Daoy (cell line): ENCODE results near the gene RYR2. TPM values are rescaled to one million over a fixed set of nuclear protein-coding genes. Genes with fewer than 3 reads are reported as not detected.

Experiments used
- DNase-seq: peaks from one replicate; pipeline ENCODE4 v3.0.0-alpha.2; 2015; ENCODE audit warnings: low read depth
- total RNA-seq: library from RNA; depleted of rRNA; stranded (reverse); fragments of >200 nt; shearing (Covaris generic); gene quantifications from 2 replicates; pipeline ENCODE4 v1.2.3, GENCODE V29; 2014

The RYR2 gene
- total RNA-seq, 1 experiment from 2014 or later = 1.1 TPM

DNA sequence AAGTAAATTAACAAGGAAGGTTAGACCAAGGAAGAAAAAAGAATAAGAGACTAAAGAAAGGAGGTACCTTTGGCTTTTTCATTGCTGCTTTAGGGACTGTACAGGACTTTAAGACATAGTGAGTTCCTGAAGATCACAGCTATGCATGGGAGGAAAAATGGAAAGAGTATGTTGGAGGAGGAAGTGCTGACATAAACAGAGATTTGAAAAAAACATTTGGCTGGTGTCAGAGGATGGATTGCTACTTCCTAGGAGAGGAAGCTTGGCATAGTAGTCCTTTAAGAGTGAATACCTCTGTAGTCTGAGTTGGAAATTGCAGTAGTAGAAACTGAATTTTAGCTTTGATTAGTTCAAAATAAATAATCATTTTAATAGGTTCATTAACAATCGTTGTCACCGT, 398.4 kb downstream of the RYR2 start:
- DNase-seq = no peak

DNA sequence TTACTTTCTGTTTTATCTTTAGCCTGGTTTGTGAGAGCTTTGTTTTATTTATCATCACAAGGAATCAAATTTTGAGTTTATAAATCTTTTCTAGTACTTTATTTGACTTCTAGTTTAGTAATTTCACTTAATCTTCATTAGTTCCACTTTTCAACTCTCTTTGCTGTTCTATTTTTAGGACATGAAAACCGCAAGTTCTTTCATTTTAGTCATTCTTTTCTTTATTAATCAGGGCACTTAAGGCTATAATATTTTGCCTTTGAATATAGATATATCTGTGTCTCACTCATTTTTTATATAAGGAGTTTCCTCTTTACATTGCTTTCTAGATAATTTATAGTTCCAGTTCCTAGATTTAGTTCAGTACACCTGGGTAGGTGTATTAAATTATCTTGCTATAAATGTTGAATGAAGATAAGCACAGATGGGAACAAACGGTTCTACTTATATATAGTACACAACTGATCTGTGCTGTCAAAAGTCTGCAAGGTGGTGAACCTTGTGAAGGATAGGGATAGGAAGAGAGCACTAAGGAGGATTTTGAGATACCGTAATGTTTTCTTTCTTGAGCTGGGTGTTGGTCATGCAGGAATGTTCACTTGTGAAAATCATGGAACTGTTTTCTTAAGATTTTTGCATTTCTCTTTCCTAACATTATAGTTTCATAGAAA, 402.3 kb downstream of the RYR2 start:
- no peak for DNase-seq

DNA sequence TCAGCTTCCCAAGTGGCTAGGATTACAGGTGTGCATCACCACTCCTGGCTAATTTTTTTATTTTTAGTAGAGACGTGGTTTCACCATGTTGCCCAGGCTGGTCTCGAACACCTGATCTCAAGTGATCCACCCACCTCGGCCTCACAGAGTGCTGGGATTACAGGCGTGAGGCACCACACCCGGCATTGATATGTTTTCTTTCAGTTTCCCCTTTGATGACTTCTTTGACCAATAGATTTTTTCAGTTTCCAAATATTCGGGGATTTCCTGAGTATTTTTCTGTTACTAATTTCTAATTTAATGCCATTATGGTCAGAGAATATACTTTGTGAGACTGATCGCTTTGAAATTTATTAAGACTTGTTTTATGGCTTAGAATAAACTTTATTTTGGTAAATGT, 406.1 kb downstream of the RYR2 start:
- DNase-seq = no peak

DNA sequence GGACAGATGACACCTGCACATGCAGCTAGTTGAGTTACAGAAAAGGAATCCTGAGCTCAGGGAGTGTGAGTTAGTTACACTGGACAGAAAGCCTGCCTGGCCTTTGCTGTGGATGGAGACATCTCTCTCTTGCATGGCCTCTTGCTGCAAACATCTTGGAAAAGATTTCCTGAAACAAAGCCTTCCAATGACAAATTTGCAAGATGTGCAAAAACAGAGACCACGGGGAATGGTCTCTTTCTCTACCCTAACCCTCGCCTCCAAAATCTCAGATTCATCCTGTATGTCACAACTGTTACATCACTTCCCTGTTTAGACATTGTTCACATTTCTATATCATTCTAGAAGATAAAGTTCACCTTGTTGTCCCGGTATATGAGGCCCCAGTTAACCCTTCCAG, 415.6 kb downstream of the RYR2 start:
- DNase-seq = no peak

DNA sequence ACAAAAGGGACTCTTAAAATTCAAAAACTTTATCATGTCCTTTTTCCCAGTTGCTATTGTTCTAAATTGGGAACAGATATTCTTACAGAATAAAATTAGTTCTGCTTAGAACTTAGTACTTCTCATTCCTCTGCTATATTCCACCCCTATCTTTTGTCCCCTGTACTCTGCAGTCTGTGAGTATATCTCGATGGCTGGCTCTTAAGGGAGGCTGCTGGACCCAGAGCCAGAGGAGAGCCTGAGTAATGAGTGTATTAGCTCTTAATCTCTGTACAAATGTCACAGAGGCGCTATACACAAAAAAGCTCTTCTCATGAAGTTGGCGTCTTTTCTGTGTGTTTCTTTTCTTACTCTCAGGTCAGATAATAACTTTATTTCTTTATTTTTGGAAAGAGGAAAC, 425.3 kb downstream of the RYR2 start:
- no peak for DNase-seq

DNA sequence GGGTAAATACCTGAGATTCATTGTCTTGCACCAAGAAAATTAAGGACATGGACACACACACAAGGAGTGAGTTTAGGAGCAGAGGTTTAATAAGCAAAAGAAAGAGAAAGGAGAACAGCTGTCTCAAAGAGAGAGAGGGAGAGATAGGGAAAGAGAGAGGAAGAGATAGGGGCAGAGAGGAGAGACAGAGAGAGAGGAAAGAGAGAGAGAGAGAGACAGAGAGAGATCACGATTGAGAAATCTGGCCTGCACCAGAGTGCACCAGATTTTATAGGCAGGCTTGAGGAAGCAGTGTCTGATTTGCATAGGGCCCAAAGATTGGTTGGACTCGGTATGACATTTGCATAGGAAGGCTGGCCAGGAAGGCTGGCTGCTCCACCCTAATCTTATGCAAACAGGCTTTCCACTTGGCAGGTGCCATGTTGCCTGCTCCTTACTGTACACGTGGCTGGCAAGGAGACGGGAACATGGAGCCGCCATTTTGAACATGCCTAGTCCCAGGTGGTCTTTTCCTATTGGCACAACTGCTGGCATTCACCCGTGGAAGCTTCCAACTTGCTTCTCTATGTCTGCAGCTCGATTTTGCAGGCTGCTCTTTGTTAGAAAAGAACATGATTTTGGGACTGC, 428.8 kb downstream of the RYR2 start:
- peak; percentile 89 for DNase-seq

DNA sequence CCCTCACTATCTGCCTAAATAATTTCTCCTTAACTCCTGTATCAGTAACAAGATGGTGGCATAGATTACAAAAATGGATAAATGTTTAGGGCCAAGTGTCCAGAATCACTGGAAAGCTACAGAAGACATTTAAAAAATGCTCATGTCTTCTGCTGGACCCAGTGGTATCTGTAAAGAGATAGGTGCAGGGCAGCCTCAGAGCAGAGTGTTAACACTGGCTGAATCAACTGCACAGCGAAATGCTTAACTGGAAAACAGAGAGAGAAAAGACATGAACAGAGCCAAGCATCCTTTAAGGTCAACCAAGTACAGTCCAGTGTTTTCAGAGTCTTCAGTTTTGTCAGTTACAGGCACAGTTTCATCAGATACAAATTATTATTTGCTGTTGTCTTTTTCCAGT, 429.4 kb downstream of the RYR2 start:
- no peak for DNase-seq

DNA sequence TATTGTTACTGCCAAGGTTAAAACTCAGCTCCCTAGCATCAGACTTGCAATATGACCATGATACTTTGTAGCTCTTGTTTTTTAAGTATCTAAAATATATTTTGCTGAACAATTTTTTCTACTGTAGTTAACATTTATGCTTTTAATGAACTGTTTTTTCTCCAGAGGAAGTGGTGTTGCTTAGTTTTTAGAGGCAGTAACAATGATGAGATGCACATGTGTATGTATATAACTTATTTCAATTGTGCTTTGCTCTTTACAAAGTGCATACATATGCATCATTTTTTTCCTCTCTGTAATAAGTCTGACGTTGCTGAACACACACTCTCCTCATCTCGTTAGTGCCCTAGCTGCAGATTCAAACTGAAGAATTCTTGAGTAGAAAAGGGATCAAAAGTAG, 430.0 kb downstream of the RYR2 start:
- no peak for DNase-seq

DNA sequence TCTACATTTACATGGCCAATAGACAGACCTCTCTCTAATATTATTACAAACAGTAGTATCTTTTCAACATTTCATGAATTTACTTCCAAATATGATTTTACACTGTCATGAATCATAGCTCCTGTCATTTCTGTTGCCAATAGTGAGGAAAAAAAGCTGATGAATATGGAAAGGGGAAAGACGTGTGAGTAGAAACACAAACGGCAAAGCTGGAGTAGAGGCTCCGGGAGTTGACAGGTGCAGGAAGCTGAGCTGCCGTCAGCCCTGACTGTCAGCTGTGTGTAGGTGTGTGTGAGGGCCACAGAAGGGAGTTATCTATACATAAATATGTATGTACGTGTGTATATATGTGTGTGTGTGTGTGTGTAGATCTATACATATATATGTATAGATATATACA, 431.9 kb downstream of the RYR2 start:
- DNase-seq = no peak

DNA sequence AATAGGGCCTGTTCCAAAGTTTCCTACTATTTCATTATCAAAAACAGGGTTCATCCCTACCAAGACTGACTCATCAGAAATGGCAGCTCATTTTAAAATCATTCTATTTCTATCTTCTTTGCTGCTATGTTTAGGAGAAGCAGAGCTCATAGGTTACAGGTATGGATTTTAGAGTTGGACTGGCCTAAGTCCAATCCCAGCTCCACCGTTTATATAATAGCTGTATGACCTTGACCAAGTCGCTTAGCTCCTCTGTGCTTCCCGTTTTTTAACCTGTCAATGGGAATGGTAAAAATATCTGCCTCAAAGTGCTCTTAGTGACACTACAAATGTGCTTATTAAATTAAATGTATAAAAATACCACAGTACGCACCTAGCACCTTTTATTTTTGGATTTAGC, 436.1 kb downstream of the RYR2 start:
- DNase-seq = no peak

DNA sequence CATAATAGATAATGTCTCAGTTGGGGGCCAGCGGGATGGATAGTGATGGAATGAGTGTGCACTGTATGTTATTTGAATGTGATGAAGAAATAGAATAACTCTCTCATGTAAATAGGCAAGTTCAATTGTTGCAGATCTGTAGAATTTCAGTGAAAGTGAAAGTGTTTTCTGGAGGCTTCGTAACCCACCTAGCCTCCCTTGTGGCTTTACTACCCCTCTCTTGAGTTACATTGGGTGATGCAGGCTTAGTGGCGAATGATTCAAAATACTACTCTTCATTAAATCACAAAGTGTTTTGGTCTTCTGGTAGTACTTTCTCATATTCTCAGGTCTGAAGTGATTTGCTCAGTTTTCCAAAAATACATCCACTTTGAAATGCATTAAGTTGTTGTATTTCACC, 436.9 kb downstream of the RYR2 start:
- DNase-seq = peak; percentile 21

DNA sequence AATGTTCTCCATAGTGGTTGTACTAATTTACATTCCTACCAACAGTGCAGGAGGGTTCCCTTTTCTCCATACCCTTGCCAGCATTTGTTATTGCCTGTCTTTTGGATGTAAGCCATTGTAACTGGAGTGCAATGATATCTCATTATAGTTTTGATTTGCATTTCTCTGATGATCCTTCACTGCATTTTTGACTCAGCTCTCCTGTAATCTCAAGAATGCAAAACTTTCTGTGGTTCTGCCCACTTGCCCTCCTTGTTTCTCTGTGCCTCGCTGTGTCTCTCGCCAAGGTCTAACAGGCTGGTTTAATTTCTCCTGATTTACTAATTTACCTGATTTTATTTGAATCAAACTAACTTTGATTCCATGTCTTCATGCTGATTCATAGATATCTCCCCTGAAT, 440.8 kb downstream of the RYR2 start:
- peak; percentile 36 for DNase-seq

DNA sequence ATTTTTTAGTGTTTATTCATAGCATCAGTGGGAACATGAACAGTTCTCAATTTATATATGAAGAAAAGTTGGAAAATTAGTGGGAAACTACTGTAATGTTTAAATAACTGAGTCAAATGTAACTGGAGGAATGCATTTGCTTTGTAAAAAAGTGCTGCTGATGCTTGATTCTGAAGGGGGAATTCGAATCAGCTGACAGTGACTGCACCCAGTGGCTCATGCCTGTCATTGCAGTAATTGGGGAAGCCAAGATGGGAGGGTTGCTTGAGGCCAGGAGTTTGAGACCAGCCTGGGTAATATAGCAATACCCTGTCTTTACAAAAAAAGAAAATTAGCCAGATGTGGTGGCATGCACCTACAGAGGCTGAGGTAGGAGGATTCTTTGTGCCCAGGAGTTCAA, 450.4 kb downstream of the RYR2 start:
- no peak for DNase-seq

DNA sequence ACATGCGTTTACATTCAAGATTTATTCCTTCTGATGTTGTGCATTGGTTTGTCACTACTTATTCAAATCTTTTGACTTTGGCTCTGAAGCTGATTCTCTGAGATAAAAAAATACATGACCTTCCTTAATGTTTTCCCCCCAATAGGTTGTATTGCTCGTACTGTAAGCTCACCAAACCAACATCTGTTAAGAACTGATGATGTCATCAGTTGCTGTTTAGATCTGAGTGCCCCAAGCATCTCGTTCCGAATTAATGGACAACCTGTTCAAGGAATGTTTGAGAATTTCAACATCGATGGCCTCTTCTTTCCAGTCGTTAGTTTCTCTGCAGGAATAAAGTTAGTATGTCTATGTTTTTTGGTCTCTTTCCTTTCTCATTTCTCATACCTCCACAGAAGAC, 458.6 kb downstream of the RYR2 start:
- no peak for DNase-seq

DNA sequence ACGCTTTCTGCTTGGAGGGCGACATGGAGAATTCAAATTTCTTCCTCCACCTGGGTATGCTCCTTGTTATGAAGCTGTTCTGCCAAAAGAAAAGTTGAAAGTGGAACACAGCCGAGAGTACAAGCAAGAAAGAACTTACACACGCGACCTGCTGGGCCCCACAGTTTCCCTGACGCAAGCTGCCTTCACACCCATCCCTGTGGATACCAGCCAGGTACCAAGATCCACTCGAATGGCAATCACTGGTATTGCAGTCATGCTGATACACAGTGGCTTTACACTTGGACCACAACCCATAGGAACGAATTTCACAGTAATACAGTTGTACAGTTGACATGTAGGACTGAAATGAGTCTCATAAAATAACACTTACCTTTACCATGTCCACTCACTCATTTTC, 461.3 kb downstream of the RYR2 start:
- DNase-seq = no peak

DNA sequence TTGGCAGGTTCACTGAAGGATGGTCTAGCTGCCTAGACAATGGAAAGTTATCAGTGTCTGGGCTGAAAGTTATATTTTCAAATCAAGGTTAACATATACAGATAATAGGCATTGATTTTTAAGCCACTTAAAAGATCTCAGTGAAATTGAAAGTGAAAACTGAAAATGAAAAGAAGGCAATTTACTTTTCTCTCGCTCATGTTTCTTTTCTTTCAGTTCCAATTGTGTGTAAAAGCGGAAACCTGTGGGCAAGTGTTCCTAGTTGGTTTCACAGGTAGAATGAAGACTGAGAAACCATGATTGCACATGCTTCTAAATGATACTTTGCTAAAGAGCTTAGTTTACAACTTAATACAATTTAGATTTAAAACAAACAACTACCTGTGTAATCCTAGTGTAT, 465.0 kb downstream of the RYR2 start:
- DNase-seq = no peak

DNA sequence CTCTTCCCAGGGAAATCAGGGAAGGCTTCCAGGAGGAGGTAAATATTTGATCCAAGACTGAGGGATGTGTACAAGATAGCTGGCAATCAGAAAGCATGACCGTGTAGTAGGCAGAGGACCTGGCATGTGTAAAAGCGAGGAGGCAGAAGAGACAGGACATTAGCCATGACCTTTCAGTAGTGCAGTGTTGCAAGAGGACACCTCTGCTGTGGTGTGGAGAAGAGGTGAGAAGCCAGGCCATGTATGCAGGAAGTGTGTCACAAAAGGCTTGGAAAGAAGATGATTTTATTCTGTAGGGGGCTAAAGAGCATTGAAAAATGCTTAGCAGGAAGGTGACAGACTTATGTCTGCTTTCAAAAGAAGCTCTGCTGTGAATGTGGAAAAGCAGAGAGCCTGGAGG, 467.8 kb downstream of the RYR2 start:
- no peak for DNase-seq

DNA sequence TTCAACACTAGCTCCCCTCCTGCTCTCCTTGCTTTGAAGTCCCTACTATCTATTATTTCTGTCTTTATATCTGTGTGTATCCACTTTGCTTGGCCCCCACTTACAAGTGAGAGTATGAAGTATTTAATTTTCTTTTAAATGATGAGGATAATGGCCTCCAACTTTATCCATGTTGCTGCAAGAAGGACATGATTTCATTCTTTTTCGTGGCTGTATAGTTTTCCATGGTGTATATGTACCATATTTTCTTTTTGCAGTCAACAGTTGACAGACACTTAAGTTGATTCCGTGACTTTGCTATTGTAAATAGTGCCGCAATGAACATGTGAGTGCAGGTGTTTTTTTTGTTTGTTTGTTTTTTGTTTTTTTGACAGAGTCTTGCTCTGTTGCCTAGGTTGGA, 483.1 kb downstream of the RYR2 start:
- no peak for DNase-seq

DNA sequence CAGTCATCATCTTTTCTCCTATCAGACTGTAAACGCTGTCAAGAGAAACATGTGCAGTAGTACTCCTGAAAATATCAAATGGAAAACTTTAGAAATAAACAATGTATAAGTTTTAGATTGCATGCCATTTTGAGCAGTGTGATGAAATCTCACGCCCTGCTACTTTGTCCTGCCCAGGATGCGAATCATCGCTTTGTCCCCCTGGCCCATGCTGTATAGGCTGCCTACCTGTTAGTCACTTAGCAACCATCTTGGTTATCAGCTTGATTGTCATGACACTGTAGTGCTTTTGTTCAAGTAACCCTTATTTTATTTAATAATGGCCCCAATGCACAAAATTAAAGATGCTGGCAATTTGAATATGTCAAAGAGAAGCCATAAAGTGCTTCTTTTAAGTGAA, 485.8 kb downstream of the RYR2 start:
- DNase-seq = peak; percentile 16

DNA sequence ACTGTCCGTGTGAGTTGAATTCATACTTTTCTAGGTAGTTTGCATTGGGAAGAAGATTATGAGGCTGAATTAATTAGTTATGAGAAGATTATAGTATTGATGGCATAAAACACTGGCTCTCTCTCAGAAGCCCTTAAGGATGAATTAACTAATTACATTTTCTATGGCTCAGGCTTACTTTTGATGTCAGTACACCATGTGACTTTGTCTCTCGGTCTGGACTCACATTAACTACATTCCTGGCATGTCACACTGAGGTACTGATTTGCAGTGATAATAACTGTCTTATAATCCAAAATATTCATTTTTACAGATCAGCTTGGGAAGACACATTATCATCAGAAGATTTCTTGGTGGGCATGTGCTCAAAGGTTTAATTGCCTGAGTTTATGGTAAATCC, 486.6 kb downstream of the RYR2 start:
- no peak for DNase-seq

DNA sequence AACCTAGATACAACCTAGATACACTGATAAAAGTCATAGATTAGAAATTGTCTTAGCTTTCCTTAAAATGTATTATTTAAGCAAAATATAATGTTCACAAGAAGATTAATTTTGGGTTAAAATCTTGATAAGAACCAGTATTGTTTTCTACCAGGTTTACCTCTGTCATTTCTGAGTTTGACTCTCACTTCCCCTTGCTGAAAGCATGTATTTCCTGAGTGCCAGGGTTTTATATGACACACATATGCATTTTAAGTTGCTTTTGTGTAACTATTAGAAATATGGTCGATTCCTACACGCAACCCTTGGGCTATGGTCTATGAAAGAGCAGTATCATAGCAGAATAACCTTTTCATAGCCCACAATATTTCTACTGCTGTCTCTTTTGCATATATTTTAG, 497.1 kb downstream of the RYR2 start:
- DNase-seq = no peak

DNA sequence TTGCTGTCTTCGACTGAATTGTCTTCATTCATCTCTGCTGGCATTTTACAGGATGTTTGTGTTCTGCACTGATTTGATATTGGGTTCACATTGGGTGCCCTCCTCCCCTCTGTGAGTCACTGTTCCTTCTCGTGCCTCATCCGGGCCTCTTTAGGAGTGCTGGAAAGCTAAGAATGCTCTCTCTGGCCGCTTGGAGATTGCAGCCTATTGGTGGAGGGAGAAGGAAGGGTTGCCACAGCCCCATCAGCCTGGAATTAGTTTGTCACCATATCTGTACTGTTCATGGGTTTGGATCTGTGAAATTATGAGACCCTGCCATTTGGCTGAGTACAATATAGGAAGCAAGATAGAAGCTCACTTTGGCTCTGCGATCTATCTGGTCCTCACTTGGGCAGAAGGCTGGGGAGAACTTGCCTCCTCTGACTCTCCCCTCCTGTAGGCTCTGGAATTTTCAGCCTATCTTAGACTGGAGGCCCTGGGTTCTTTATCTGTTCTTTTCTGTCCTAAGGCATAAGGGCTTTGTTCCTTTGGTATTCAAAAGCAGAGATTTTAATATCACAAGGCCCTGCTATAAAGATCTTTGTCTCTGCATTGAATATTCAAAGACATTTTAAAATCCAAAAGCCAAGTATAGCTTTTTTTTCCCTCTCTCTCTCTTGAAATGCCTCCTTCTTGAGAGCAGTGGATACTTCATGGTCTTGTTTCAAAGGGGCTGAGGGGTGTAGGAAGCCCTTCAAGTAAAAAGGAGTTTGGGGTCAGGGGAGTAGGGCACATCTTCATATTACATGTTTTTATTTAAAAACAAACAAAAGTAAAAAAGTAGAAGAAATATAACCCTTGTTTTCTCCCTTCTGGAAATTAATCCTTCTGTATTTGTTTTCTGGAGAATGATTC, 500.8 kb downstream of the RYR2 start:
- DNase-seq = peak; percentile 35

DNA sequence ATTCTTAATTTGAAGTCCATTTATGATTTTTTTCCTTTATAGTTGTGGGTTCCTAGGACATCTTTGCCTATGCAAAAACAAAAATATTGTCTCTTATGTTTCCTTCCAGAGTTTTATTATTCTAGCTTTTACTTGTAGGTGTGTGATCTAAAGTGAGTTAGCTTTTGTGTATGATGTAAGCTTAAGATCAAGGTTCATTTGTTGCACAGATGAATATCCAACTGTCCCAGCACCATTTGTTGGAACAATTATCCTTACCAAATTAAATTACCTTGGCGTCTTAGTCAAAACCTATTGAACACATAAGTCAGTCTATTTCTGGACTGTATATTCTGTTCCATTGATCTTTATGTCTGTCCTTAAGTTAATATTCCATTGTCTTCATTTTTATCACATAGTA, 511.1 kb downstream of the RYR2 start:
- no peak for DNase-seq
